ENCODE measurements around the gene PTGDR2.

- TF ChIP-seq POLR2A (IDR thresholded peaks at IDR 0.05; ENCODE audit: low read length) (no peak), GATA1 (IDR thresholded peaks at IDR 0.05; ENCODE audit: low read depth, low read length) (no peak)
Measured at GRCh38 chr11:60825118-60825517, 30.6 kb downstream of the PTGDR2 start.
